Measurements from ENCODE around the gene ITCH.
"Not testable (repeated sequence)": the region's sequence is repeated elsewhere in the genome, so short reads cannot be mapped to it uniquely, and the experiment has no call there.

ITCH gene

DNA sequence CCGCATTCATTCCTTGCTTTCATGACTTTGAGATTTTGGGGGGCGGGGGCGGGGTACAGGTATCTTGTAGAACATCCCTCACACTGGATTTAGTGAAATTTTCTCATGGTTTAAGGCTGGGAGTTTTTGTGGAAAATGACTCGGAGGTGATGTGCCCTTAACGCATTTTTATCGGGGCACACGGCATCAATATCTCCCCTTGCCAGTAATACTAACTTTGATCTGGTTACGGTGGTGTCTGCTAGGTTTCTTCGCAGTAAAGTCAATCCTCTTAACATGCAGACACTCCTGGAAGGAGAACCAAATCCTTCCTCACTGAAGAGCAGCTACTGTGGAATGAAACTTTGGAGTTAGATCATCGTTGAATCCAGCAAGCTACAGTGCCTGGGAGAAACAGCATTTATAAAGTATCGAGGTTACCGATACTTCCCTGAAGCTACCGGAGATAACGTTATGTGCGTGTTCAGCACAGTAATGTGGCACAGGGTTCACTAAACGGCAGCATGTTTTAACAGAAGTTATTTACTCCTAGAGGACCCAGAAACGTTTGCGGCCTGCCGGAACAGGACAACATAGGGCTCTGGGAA, 151.9 kb downstream of the ITCH start:
- no peak for DNase-seq

GRCh38 chr20:34515484-34516246, 152.6 kb downstream of the ITCH start:
- DNase-seq: peak; percentile 76 to 78

DNA sequence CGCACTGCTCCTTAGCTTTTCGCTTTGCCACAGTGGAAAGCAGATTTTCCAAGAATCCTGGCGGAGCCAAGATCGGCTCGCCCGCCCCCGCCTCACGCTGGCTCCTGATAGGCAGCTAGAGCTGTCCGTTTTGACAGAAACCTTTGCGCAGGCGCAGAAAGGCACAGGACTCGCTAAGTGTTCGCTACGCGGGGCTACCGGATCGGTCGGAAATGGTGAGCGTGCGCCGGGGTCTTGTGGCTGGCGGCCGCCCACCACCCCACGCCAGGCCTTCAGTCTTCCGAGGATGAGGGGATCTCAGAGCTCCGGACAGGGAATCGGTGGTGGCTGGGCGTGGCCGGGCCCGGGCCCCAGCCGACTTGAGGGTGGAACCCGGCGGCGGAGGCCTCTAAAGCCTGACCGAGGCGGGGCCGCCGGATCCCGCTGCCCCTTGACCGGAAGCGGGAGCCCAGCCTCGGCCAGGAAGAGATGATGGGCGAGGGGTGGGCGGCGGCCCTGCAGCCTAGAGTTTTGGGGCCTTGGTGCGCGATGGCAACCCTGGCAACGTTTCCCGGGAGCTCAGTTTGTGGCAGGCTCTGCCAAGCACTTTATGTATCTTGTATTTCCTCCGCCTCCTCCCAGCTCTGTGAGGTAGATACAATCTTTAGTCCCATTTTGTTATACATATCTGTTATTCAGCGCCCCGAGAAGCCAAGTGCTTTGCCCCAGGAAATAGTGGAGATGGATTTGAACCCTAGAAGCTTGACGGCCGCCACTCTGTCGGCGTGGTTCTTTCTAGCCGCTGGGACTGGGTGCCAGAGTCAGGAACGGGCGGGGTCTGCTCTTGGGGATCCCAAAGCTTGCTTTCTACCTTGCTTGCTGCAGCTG, 153.4 kb downstream of the ITCH start, which contains the start of gene DYNLRB1:
TSS of gene DYNLRB1 (plus strand) at position 176 of the 867 bp plus-strand sequence. CDS start at position 213, 37 bp downstream.
- DNase-seq: peak; percentile 95

DNA sequence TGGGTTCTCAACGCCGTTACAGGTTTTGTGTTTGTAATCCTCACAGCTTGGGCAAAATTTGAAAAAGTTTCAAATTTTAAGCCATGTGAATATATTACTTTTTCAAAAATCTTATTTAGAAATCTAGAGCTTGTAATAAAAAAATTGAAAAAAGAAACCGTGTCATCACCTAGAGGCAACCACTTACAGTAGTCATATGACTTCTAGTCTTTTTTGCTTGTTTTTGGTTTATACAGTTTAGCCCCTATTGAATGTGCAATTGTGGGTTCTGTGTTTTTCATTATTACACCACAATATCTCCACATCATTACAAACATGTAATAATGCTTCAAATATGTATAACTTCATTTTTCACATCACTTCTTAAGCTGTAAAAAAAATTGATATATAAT, 154.0 kb downstream of the ITCH start:
- no peak for DNase-seq

- not testable (repeated sequence) for DNase-seq
Observed at GRCh38 chr20:34518863-34519262, 155.8 kb downstream of the ITCH start.

DNA sequence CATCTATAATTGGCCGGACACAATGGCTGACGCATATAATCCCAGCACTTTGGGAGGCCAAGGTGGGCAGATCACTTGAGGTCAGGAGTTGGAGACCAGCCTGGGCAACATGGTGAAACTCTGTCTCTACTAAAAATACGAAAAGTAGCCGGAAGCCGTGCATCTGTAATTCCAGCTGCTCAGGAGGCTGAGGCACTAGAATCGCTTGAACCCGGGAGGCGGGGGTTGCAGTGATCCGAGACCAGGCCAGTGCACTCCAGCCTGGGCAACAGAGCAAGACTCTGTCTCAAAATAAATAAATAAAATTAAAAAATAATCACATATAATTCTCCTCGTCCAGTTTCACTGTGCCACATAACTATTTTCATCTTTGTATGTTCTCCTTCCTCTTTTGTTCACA, 156.8 kb downstream of the ITCH start:
- DNase-seq: not testable (repeated sequence)

- DNase-seq: peak; percentile 59 to 68
Observed at GRCh38 chr20:34522969-34523871, 160.1 kb downstream of the ITCH start.

DNA sequence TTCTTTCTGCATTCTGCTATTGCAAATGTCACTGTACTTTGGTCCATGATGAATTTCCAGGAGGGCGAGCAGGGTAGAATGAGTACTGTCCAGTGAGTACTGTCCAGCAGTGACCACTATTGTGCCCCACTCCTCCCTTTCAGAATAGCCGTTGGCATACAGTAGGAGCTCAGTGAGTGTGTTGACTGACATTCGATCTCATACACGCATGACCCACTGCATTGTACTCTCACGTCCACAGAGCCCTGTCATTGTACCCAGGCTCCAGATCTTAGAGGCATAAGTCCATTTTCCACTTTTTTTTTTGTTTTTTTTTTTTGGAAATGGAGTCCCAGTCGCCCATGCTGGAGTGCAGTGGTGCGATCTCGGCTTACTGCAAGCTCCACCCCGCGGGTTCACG, 161.4 kb downstream of the ITCH start:
- DNase-seq: no peak

DNA sequence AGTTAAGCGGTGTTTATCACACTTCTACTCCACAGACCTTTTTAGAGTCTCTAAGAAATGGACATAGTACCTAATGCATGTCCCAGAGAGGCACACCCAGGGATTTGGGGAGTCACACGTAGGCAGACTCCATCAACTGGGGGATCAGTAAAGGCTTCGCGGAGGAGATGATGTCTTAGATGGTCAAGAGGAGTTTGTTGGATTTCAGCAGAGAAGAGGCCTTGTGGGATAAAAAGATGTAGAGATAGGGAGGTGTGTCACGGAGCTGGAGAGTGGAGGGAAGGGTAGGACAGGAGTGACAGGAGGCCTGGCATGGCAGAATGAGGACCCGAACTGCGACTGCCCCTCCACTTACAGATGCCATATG, 162.3 kb downstream of the ITCH start:
- DNase-seq: no peak

DNA sequence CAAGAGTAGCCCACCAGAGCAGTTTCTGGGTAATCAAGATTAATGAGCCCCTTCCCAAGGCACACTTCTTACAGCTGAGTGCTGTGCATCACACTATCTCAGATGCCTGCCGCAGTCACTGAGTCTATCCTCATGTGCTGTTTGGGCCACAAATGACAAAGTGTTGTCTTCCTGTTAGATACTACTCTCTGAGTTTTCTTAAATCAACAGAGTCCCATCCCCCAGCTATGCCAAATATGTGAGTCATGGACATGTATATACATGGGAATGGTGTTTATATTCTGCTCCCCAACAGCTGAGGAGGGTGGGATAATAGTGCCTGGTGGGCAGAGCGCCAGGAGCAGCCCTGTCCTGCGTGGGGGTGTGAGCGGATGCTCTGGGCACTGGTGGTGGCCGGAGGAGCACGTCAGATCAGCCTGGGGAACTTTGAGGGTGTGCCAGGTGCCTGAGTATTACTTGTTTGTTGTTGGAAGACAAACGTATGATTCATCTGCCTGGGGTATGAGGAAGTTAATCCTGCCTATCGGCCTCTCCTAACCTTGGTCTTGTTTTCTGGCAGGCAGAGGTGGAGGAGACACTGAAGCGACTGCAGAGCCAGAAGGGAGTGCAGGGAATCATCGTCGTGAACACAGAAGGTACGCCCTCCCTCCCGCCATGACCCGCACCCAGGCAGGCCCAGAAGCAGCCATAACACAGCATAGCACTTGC, 162.8 kb downstream of the ITCH start:
- DNase-seq: peak; percentile 53 to 66

DNA sequence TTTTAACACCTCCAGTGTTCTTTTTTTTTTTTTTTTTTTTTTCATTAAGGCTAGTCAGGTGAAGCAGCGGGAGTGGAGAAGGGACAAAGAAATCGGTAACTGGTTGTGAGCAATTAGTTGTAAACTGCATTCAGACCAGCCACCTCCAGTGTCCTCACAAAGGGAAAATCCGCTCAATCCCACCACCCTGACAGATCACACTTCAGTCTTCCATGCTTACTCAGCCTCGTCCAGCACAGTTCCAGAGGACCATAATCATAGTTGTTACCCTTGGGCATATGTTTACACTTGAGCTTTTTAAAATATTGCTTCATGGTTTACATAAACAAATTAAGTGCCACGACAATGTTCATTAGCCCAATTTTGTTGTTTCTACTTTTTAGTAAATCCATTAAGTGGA, 163.4 kb downstream of the ITCH start:
- DNase-seq: no peak

- DNase-seq: no peak
Observed at GRCh38 chr20:34527016-34527415, 163.9 kb downstream of the ITCH start.

GRCh38 chr20:34528921-34529297, 165.8 kb downstream of the ITCH start:
- no peak for DNase-seq

GRCh38 chr20:34529742-34530141, 166.7 kb downstream of the ITCH start:
- DNase-seq: no peak

- no peak for DNase-seq
Observed at GRCh38 chr20:34530342-34530741, 167.3 kb downstream of the ITCH start.

DNA sequence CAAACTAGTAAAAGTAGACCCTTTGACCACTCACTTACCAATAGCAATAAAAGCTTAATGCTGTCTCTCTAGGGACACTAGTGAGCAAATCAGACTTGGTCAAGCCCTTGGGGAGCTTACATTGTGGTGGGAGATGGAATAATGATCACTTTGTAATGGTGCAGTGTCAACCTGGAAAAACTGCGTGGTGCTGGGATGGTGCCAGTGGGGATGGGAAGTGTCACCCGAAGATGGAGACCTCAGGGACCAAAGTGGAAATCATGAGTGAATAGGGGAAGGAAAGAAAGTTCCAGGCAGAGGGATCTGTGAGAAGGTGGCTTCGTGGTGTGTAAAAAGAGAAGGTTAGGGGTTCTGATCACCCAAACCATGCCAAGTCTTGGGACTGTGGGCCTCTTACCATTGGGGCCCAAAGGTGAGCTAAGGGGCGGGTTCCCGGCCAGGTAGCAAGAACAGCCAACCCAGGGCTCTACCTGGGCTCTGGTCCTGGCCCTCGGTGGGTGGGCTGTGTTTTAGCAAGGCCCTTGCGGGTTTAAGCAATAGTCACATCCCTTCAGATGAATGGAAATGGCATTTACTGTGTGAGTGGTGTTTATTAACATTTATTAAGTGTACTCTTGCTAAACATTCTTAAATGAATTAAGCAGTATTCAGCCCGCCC, 168.7 kb downstream of the ITCH start:
- no peak for DNase-seq

GRCh38 chr20:34532320-34532719, 169.2 kb downstream of the ITCH start:
- DNase-seq: no peak

- no peak for DNase-seq
Observed at GRCh38 chr20:34532756-34533155, 169.7 kb downstream of the ITCH start.

- DNase-seq: no peak
Observed at GRCh38 chr20:34534391-34535165, 171.5 kb downstream of the ITCH start.

- DNase-seq: no peak
Observed at GRCh38 chr20:34535301-34535840, 172.3 kb downstream of the ITCH start.

All from SHP77 (cell line).